ENCODE measurements around the gene TREX2. TPM values are rescaled to one million over a fixed set of nuclear protein-coding genes. Genes with fewer than 3 reads are reported as not detected.

The TREX2 gene
- total RNA-seq, 1 experiment from 2014 or later = 1.1 TPM

- Histone ChIP-seq H3K14ac (ENCODE audit: insufficient read depth, low read length) (no peak overlapping the region), H2BK5ac (ENCODE audit: insufficient read length, low read length) (no peak overlapping the region), H3K4me2 (ENCODE audit: insufficient read depth, insufficient read length, low read length) (no peak overlapping the region), H2BK20ac (ENCODE audit: low read depth, low read length, poor library complexity, severe bottlenecking) (no peak overlapping the region), H3K23me2 (ENCODE audit: insufficient read length, low read depth, low read length, poor library complexity, severe bottlenecking) (no peaks in the 10 kb centered on the region), H3K18ac (ENCODE audit: insufficient read length, low read depth, low read length) (no peak overlapping the region), H3K9ac (ENCODE audit: extremely low read depth, insufficient read length, low read length) (no peak overlapping the region), H3K79me1 (ENCODE audit: insufficient read depth, low read depth, low read length, poor library complexity, severe bottlenecking) (no peaks in the 10 kb centered on the region), H3K23ac (ENCODE audit: insufficient read length, low read depth, low read length) (no peak overlapping the region), H2AK5ac (ENCODE audit: insufficient read length, low read length) (no peak overlapping the region), H3K9me3 (ENCODE audit: control insufficient read depth, low read depth, low read length) (peaks cover 20% of the 10 kb centered on the region), H4K5ac (ENCODE audit: insufficient read length, low read depth, low read length) (no peak overlapping the region), H4K91ac (ENCODE audit: insufficient read length, low read depth, low read length) (no peak overlapping the region), H3K4me1 (ENCODE audit: insufficient read depth, low read length) (no peaks in the 10 kb centered on the region), H2BK15ac (ENCODE audit: low read depth, low read length) (no peak overlapping the region), H2BK12ac (ENCODE audit: insufficient read length, low read depth, low read length) (no peak overlapping the region), H2AFZ (ENCODE audit: low read length) (no peak overlapping the region), H3T11ph (ENCODE audit: low read length) (no peak overlapping the region), H3K79me2 (ENCODE audit: insufficient read depth, low read length) (no peaks in the 10 kb centered on the region), H3K4ac (ENCODE audit: low read depth, low read length) (no peak overlapping the region), H4K8ac (replicated peaks; ENCODE audit: insufficient read length, low read depth, low read length) (no peak overlapping the region), H3K27me3 (ENCODE audit: insufficient read depth, low read length) (no peaks in the 10 kb centered on the region), H3K56ac (ENCODE audit: insufficient read length, low read depth, low read length) (no peak overlapping the region), H4K20me1 (ENCODE audit: control insufficient read depth, insufficient read depth, insufficient read length) (no peaks in the 10 kb centered on the region), H3K27ac (ENCODE audit: insufficient read length, low read depth, low read length) (no peak overlapping the region), H2BK120ac (ENCODE audit: low read depth, low read length, poor library complexity, severe bottlenecking) (no peak overlapping the region)
- Mint-ChIP-seq H3K27ac (no peak overlapping the region), H3K9me3 (peaks cover 48 to 70% of the 10 kb centered on the region in 2 experiments), H3K4me3 (no peak overlapping the region), H3K4me1 (no peaks in the 10 kb centered on the region), H3K27me3 (ENCODE audit: low read depth) (no peaks in the 10 kb centered on the region), H3K36me3 (ENCODE audit: insufficient read depth in 1 of 3, low read depth in 3 of 3) (peaks cover 10 to 22% (median 18%) of the 10 kb centered on the region in 3 experiments; a peak in 5 of 7 replicates)
- WGBS (ENCODE audit: extremely low coverage, insufficient read length, low lambda C conversion rate) = no CpG with 5 or more reads among the region's 21 CpGs
- no peak for TF ChIP-seq CTCF (conservative IDR thresholded peaks at IDR 0.05)
- DNase-seq = no peak
Observed at GRCh38 chrX:153448556-153449367, 2.9 kb upstream of the TREX2 start.

Measured in H9 (cell line).